Right atrium auricular region (tissue), 2 donors: ENCODE measurements around the gene COPG2. TPM values are rescaled to one million over a fixed set of nuclear protein-coding genes. Genes with fewer than 3 reads are reported as not detected.

Experiments
- DNase-seq: peaks from one replicate; pipeline ENCODE4 v3.0.0-alpha.2; 2019; ENCODE audit warnings: low spot score
- H3K27ac ChIP-seq, 2 donors: fragments of 200-600 bp; sonication (generic); 1 replicate in 1 of 2; 2 replicates in 1 of 2; pipeline ENCODE4 v1.5.1; 2016 to 2019
- H3K27me3 ChIP-seq, 2 donors: fragments of 200-600 bp; sonication (generic); one replicate each; pipeline versions ENCODE4 v1.5.1 to v1.6.0; 2017 to 2019
- H3K36me3 ChIP-seq: fragments of 200-600 bp; sonication (generic); one replicate; pipeline ENCODE4 v1.5.1; 2016
- H3K4me1 ChIP-seq, 2 donors: fragments of 200-600 bp; sonication (generic); one replicate each; pipeline versions ENCODE4 v1.5.1 to v1.6.0; 2017 to 2019
- H3K4me3 ChIP-seq, 2 donors: fragments of 200-600 bp; sonication (generic); 1 replicate in 1 of 2; 2 replicates in 1 of 2; pipeline ENCODE4 v1.5.1; 2017 to 2019; ENCODE audit warnings: mild to moderate bottlenecking in 1 of 2, moderate library complexity in 1 of 2
- H3K9me3 ChIP-seq, 2 donors: fragments of 200-600 bp; sonication (generic); one replicate each; pipeline ENCODE4 v1.5.1; 2019
- CTCF ChIP-seq, 2 donors: fragments of 200-600 bp; sonication (generic); IDR thresholded peaks; one replicate each; pipeline ENCODE4 v1.5.1; 2019; ENCODE audit warnings: antibody characterized with exemption in 2 of 2
- microRNA counts, 2 donors: library from miRNA; unstranded; fragments of <30 nt; microRNA quantifications; one replicate each; lab custom pipeline; 2016 to 2017
- microRNA-seq, 2 donors: library from miRNA; unstranded; fragments of <30 nt; microRNA quantifications; one replicate each; pipeline ENCODE4, GENCODE V29; 2016 to 2017; ENCODE audit warnings: borderline number of aligned reads in 2 of 2, borderline replicate concordance in 1 of 2
- total RNA-seq, 2 donors: library from RNA; depleted of rRNA; stranded (reverse); fragments of >200 nt; gene quantifications; one replicate each; pipeline ENCODE4 v1.1.0, GENCODE V29; 2016

The COPG2 gene
- total RNA-seq, 2 donors from 2014 or later: 13.1 to 19.3 TPM

GRCh38 chr7:130463553-130464434, 204.8 kb downstream of the COPG2 start:
- DNase-seq: no peak

GRCh38 chr7:130461272-130461671, 207.3 kb downstream of the COPG2 start:
- TF ChIP-seq CTCF (IDR thresholded peaks at IDR 0.05): no peak
- no peak for DNase-seq
- no peak overlapping the region for H3K4me3 ChIP-seq
- no peak overlapping the region for H3K27ac ChIP-seq
- H3K4me1 ChIP-seq: no peaks in the 10 kb centered on the region
- H3K36me3 ChIP-seq: no peaks in the 10 kb centered on the region
- H3K9me3 ChIP-seq: peaks cover 0 to 15% of the 10 kb centered on the region in 2 donors
- H3K27me3 ChIP-seq: no peaks in the 10 kb centered on the region

More at GRCh38 chr7:130463553-130464434, 204.8 kb downstream of the COPG2 start:
- H3K4me1 ChIP-seq: no peaks in the 10 kb centered on the region
- no peaks in the 10 kb centered on the region for H3K36me3 ChIP-seq
- H3K27me3 ChIP-seq: no peaks in the 10 kb centered on the region
- H3K9me3 ChIP-seq: peaks cover 0 to 15% of the 10 kb centered on the region in 2 donors
- no peak overlapping the region for H3K4me3 ChIP-seq
- H3K27ac ChIP-seq: no peak overlapping the region
- no peak for TF ChIP-seq CTCF (IDR thresholded peaks at IDR 0.05)

GRCh38 chr7:130458257-130458656, 210.3 kb downstream of the COPG2 start:
- no peak overlapping the region for H3K4me3 ChIP-seq
- TF ChIP-seq CTCF (IDR thresholded peaks at IDR 0.05): no peak

More at GRCh38 chr7:130458257-130458656, 210.3 kb downstream of the COPG2 start:
- Histone ChIP-seq H3K27ac (no peak overlapping the region), H3K9me3 (peaks cover 0 to 10% of the 10 kb centered on the region in 2 donors), H3K27me3 (no peaks in the 10 kb centered on the region), H3K36me3 (no peaks in the 10 kb centered on the region), H3K4me1 (no peaks in the 10 kb centered on the region)
- DNase-seq: no peak

MicroRNA genes within 50 kb of the gene (microRNA counts, 767-probe panel; counts per million panel counts)
- 2,557 to 2,970 counts per million in 2 donors for microRNA hsa-miR-335-5p (lab: Ali Mortazavi, UCI)

Small RNAs within 50 kb of the gene (microRNA-seq; reads per million reads assigned to microRNA genes)
- 2,639 to 12,318 reads per million in 2 donors for gene MIR335

Other genes starting within 250 kb of the COPG2 start
- 1 to 10 TPM; 1.5 to 5.5 TPM for gene CEP41, start 227.7 kb downstream of the COPG2 start, total RNA-seq
- gene MEST, start 176.7 kb downstream of the COPG2 start, total RNA-seq: 10 to 100 TPM in 1 of 2 donors, 1 to 10 TPM in 1; 7.2 to 27.8 TPM
- not detected for gene TSGA13, start 17.8 kb upstream of the COPG2 start, total RNA-seq
- under 1 TPM in 1 of 2 donors, not detected in 1; 0.35 TPM for gene KLF14, start 65.5 kb upstream of the COPG2 start, total RNA-seq